ENCODE measurements around the gene FAM135A.

FAM135A gene

GRCh38 chr6:70413114-70413991 lies at the start of gene FAM135A:
Gene FAM135A, plus strand, starts transcription at chr6:70413508. Its CDS starts 14,835 bp downstream, at chr6:70428343.
- peak; percentile 96 for DNase-seq (ENCODE audit: low spot score)

GRCh38 chr6:70363741-70364493 lies 49.4 kb upstream of the FAM135A start:
- no peak for DNase-seq (ENCODE audit: low spot score)

DNA sequence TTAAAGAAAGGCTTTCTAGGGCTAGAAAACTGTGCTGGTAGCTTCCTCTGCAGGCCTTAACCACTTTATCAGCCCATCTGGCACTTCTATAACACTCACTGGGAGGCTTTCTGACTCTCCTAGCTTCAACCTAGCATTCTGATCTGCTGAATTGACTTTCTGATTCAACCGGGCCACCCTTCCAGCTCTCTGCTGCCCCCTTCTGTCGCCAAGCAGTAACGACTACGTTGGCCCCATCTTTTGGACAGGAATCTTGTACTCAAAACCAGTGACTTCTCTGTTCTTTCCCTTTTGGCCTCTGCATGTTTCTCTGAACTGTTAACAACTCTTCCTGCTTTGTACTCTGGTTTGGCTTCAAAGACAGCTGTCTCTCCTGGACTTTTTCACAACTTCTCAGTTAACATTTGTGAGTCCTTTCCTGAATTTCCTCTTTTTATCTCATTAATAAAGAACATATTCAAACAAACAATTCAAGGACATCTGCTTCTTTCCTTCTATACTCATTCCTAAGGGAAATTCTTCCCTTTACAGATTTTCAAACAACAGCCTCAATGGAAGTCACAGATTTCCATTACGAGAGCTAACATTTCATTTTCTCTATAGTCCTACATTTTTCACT lies 43.9 kb upstream of the FAM135A start:
- DNase-seq (ENCODE audit: low spot score) = peak; percentile 64

DNA sequence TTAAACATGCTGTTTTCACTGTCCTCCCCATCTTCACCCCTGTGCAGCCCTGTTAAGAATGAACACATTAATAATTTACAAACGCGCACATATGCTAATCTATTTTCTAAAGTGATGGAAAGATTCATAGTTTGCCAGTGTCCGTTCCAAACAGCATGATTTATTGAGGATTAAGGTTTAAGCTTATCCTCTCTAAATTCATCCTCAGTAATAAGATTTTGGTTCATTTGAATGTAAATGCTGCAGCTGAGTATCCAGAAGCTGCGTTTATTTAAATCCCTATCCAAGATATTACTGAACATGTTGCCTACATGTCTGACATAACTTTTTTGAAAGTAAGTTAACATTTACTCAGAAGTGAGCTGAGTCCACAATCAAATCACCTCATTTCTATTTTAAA lies 42.8 kb upstream of the FAM135A start:
- no peak for DNase-seq (ENCODE audit: low spot score)

- peak; percentile 58 for DNase-seq (ENCODE audit: low spot score)
These were observed 41.7 kb upstream of the FAM135A start for GRCh38 chr6:70371454-70372105.

DNA sequence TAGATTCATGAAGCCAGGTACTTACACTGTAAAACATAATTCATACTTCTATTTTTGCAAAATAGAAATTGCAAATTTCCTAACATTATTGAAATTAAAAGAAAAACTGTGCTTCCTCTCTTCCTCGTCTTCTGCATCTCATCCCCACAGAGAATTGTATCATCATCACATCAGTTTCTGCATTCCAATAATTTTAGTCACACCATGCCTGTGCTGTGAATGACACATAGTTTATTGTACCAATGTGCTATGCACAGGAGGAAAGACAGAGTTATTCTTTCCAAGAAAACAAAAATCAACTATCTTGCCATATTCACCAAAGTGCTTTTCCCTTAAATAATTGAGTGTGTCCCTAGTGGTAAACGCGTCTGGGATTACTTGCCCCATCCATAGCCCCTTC lies 38.1 kb upstream of the FAM135A start:
- no peak for DNase-seq (ENCODE audit: low spot score)

- DNase-seq (ENCODE audit: low spot score) = no peak
These were observed 37.4 kb upstream of the FAM135A start for GRCh38 chr6:70375882-70376281.

- DNase-seq (ENCODE audit: low spot score) = no peak
These were observed 36.7 kb upstream of the FAM135A start for GRCh38 chr6:70376628-70377027.

- no peak for DNase-seq (ENCODE audit: low spot score)
These were observed 35.9 kb upstream of the FAM135A start for GRCh38 chr6:70377372-70377771.

DNA sequence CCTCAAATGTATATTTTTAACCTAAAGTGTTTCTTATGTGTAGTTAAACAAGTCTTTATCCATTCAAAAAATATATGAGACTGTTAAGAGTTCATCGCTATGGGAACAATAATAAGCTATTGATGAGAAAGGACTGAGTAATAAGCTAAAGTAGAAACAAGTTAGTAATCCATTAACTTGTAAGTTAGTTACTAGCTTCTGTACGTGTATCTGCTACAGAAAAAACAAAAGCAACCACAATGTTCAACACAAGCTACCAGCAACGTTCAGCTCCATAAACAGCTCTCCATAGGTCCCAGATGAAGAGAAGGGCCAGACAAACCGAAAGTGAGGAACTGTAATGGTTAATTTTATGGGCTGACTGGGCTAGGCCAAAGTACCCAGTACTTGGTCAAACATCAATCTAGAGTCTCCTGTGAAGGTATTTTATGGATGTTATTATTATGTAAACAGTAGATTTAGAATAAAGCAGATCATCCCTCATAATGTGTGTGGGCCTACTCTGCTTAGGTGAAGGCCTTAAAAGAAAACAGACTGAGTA lies 33.8 kb upstream of the FAM135A start:
- DNase-seq (ENCODE audit: low spot score) = no peak

DNA sequence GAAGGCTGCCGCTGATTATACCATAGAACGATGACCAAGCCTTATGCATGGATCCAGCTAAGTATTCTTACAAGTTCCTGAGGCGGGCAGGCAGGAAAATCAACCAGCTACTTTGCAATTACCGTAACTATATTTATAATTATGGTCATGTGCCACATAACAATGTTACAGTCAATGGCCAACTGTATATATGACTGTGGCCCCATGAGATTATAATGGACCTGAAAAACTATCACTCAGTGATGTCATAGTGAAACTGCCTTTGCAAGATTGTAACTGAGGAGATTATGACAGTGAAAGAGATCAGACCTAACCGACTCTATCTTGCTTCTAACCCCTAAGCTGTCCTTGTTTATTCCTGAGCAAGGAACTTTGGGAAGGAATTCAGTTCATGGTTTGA lies 33.1 kb upstream of the FAM135A start:
- no peak for DNase-seq (ENCODE audit: low spot score)

DNA sequence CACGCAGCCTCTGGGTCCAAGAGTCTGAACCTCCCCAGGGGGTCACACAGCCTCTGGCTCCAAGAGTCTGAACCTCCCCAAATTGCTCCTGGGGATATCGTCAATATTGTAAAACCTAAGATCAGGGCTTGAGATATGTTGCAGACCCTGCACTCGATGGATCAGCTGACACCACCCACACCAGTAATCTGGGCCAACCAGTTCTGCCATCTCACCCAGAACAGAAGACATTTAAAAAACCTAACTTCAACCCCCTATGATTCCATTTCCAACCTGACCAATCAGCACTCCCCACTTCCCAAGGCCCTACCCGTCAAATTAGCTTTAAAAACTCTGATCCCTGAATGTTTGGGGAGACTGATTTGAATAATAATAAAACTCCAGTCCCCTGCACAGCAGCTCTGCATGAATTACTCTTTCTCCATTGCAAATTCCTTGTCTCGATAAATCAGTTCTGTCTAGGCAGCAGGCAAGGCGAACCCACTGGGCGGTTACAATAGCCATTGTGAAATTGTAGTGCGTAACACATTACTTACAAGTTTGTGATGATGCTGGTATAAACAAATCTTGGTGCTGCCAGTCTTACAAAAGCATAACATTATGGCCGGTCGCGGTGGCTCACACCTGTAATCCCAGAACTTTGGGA lies 32.4 kb upstream of the FAM135A start:
- DNase-seq (ENCODE audit: low spot score) = no peak

DNA sequence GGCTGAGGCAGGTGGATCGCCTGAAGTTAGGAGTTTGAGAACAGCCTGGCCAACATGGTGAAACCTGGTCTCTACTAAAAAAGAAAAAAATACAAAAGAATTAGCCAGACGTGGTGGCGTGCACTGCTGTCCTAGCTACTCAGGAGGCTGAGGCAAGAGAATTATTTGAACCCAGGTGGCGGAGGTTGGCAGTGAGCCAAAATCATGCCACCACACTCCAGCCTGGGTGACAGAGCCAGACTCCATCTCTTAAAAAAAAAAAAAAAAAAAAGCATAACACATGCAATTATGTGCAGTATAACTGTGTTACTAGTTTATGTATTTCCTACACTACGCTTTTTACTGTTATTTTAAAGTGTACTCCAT lies 31.9 kb upstream of the FAM135A start:
- DNase-seq (ENCODE audit: low spot score) = no peak

DNA sequence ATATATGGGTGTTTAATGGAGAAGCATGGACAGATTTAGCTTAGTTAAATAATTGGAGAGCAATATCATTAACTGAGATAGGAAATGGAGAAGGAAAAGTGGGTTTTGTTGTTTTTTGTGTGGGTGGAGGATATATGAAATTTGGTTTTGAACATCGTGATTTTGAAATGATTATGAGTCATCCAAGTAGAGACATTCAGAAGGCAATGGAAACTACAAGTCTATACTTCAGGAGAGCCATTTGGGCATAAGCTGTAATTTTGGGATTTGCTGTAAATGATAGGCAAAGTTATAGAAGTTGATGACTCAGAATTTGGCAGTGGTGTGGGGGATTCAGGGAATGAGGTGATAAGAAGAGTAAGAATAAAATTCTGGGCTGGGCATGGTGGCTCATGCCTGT lies 27.4 kb upstream of the FAM135A start:
- DNase-seq (ENCODE audit: low spot score) = no peak

DNA sequence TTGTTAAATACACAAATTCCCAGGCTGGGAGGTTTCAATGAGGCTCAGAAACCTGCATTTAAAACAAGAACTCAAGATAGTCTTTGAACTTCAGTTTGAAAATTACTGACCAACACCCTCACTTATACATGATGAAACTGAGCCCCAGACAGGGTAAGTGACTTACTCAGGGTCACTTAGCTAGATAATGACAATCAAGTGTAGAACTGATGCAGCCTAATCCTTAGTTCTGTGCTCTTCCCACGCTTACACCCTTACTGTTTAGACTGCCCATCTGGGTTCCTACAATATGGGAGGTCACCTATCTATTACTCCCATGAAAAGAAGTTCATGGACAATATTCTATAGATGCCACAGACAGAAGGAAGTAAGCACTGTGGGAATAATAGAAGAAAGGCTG lies 24.5 kb upstream of the FAM135A start:
- DNase-seq (ENCODE audit: low spot score) = no peak

GRCh38 chr6:70389261-70389660 lies 24.0 kb upstream of the FAM135A start:
- DNase-seq (ENCODE audit: low spot score) = no peak

DNA sequence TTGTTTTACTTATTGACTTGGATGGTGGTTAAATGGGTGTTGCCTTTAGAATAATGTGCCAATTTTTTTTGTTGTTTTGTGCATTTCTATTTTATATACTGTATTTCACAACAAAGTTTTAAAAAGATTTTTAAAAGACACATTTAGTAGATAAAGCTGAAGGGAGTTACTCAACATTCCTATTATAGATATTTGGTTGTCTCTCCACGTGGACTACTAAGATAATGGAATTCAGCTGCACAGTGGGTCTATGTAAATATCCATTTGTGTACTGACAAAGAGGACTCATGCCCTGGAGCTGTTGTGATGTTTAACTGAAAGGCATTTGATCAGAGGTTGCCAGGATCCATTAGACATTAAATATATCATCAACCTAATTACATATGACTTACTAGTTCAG lies 23.2 kb upstream of the FAM135A start:
- no peak for DNase-seq (ENCODE audit: low spot score)

DNA sequence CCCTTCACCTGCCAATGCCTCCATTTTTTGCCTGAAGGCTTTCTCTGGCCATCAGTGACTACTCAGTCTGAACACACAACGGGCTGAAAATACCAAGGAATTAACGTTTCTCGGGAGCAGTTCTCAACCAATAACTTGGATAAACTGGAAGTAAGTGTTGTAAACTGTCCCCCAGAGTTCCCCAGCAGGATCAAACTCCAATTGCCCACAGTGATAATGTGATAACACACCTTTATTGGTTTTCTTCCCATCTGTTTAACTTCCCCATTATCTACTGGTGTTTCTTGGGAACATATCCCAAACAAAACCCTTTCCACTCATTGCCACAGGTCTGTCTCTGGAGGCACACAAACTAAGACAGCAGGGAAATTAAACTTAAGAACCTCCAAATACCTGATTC lies 21.8 kb upstream of the FAM135A start:
- no peak for DNase-seq (ENCODE audit: low spot score)

- DNase-seq (ENCODE audit: low spot score) = no peak
These were observed 18.6 kb upstream of the FAM135A start for GRCh38 chr6:70394518-70395300.

DNA sequence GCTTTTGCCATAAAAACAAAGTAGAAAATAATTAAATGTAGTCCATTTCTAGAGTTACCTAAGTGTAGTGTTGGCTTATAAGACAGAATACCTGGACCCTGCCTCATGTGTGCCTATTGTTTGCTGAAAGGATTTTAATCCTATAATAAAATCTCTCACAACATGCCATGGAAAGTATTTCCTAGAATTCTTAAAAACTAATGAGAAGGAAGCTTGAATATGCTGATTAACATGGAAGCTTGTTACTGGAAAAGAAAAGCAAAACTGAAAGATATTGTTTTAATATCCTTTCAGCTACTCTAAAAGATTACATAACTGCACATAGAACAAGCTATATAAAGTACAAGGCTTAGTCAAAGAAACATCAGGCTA lies 18.0 kb upstream of the FAM135A start:
- DNase-seq (ENCODE audit: low spot score) = no peak

- DNase-seq (ENCODE audit: low spot score) = no peak
These were observed 17.1 kb upstream of the FAM135A start for GRCh38 chr6:70396163-70396562.
